A673 (cell line): ENCODE measurements around the gene CAP1.

Source experiments
- CTCF ChIP-seq: fragments of 300-800, 200-600 bp; sonication (generic); conservative IDR thresholded peaks from 2 replicates; pipeline ENCODE4 v1.5.1; 2017; ENCODE audit warnings: low read depth, mild to moderate bottlenecking, antibody characterized with exemption, low read length, moderate library complexity, mixed read lengths
- EZH2 ChIP-seq: fragments of 200-600 bp; sonication (generic); IDR thresholded peaks from 2 replicates; pipeline ENCODE4 v1.6.1; 2017; ENCODE audit warnings: borderline replicate concordance, low read depth, mild to moderate bottlenecking, mixed read lengths, antibody characterized with exemption, low read length; ENCODE audit not compliant: poor library complexity, severe bottlenecking

GRCh38 chr1:40073062-40073461, 32.5 kb downstream of the CAP1 start:
- TF ChIP-seq EZH2 (no peak), CTCF (no peak)
